ENCODE measurements around the gene KLHL28. TPM values are rescaled to one million over a fixed set of nuclear protein-coding genes. Genes with fewer than 3 reads are reported as not detected.

KLHL28 gene
- total RNA-seq, 1 donor from 2014 or later = 16.5 TPM

DNA sequence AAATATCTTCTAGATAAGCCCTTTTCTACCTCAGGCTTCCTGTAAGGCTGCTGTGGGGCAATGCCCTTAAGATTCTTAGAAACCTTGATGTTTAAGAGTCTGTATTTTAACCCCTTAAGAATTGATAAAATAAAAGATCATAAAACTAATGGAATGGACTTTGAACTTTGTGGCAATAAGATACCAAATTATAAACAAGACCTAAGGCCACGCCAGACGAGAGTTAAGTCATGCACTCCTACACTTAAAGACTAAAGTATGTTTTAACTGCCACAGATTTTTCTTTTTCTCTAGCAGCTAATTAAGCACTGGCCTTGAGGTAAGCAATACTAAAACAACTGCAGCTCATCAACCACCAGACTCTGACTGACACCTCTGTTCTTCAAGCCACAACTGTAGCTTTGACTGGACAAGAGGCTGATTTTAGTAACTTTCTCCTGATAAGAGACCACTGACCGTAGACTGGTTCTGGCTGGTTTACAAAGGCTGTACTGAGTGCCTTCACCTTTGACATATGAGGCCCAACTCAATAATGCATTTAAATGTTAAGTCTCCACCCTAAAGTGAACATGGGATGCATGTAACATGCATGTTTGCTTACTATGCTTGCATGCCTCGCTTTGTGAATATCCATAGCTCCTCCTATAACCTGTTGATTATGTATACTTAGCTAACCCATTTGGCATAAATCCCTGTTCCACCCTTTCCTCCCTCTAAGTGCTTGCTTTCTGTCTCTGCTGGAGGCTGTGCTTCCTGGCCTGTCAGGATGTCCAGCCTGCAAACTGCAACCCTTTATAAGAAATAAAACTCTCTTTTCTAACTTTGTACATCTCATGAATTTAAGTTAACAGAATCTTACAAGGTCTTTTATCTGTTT is 71.9 kb downstream of the KLHL28 start:
- DNase-seq (ENCODE audit: low spot score in 2 of 2, unreplicated experiment in 2 of 2) = no peak
- H3K9me3 Mint-ChIP-seq = peaks cover 14% of the 10 kb centered on the region
- no peaks in the 10 kb centered on the region for H3K27me3 Mint-ChIP-seq (ENCODE audit: low read depth)
- no peaks in the 10 kb centered on the region for H3K4me1 Mint-ChIP-seq
- TF ChIP-seq, protein P1, sequence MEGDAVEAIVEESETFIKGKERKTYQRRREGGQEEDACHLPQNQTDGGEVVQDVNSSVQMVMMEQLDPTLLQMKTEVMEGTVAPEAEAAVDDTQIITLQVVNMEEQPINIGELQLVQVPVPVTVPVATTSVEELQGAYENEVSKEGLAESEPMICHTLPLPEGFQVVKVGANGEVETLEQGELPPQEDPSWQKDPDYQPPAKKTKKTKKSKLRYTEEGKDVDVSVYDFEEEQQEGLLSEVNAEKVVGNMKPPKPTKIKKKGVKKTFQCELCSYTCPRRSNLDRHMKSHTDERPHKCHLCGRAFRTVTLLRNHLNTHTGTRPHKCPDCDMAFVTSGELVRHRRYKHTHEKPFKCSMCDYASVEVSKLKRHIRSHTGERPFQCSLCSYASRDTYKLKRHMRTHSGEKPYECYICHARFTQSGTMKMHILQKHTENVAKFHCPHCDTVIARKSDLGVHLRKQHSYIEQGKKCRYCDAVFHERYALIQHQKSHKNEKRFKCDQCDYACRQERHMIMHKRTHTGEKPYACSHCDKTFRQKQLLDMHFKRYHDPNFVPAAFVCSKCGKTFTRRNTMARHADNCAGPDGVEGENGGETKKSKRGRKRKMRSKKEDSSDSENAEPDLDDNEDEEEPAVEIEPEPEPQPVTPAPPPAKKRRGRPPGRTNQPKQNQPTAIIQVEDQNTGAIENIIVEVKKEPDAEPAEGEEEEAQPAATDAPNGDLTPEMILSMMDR (IDR thresholded peaks at IDR 0.05; ENCODE audit: unreplicated experiment) = no peak
- no peak overlapping the region for H3K27ac Mint-ChIP-seq
- no peaks in the 10 kb centered on the region for H3K36me3 Mint-ChIP-seq
- no peak overlapping the region for H3K4me3 Mint-ChIP-seq

DNA sequence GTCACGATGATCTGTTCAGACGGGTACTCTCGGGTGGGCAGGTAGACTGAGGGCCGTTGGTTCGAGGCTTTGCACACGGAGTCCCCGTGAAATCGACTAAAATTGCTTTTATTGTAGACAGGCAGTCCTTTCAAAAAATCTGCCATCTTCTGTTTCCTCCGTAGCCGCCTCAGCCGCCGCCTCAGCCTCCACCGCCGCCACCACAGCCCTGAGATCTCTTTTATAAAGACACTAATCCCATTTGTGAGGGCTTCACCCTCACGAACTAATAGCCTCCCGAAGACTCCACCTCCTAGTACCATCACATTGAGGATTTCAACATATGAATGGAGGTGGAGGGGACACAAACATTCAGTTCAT is 74.2 kb downstream of the KLHL28 start:
- DNase-seq (ENCODE audit: low spot score in 2 of 2, unreplicated experiment in 2 of 2) = no peak
- Mint-ChIP-seq H3K4me1 (no peaks in the 10 kb centered on the region), H3K27ac (no peak overlapping the region), H3K27me3 (ENCODE audit: low read depth) (no peaks in the 10 kb centered on the region), H3K4me3 (no peak overlapping the region), H3K36me3 (peaks cover 2% of the 10 kb centered on the region), H3K9me3 (peaks cover 34% of the 10 kb centered on the region)
- TF ChIP-seq, protein P1 (IDR thresholded peaks at IDR 0.05; ENCODE audit: unreplicated experiment) = no peak

DNA sequence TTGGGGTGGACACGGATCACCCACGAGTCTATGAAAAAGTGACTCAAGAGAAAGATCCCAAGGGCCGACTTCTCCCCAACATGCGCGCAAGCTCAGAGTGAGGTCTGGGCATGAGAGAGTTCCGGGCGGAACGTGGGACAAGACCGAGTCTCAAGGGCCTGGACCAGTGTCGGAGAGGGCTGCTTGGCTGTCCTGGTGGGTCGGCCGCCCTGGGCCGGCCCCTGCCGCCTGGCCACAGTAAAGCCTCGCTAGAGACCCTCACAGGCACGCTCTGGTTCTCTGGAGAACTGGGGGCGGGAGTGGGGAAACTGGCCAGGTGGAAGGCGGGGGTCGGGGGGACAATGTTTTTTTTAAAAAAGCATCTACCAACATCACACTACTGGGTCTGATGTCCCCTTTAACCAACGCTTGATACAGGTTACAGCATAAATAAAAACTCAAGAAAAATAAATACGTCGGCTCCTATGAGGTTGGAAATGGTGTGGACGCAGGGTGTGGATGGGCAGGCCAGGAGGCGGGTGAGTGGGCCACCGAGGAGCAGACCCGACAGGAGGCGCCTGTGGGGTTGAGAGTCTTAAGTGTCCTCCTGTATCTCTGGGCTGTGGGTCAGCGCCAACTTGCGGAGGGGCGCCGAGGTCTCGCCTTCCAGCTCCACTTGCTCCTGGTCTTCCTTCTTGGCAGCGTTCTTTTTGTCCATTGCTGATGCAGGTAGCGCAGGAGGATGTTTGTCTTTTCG is 74.7 kb downstream of the KLHL28 start:
- no peaks in the 10 kb centered on the region for H3K27me3 Mint-ChIP-seq (ENCODE audit: low read depth)

DNA sequence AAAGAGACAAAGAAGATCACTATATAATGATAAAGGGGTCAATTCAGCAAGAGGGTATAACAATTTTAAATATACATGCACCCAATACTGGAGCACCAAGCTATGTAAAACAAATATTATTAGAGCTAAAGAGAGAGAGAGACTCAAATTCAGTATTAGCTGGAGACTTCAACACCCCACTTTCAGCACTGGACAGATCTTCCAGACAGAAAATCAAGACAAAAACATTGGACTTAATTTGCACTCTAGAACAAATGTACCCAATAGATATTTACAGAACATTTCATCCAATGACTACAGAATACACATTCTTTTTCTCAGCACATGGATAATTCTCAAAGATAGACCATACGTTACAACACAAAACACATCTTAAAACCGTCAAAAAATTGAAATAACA is 81.0 kb downstream of the KLHL28 start:
- Mint-ChIP-seq H3K27ac (no peak overlapping the region), H3K4me3 (no peak overlapping the region), H3K9me3 (peaks cover 43% of the 10 kb centered on the region), H3K27me3 (ENCODE audit: low read depth) (peaks cover 8% of the 10 kb centered on the region), H3K36me3 (peaks cover 4% of the 10 kb centered on the region), H3K4me1 (no peaks in the 10 kb centered on the region)
- DNase-seq (ENCODE audit: low spot score in 2 of 2, unreplicated experiment in 2 of 2) = no peak
- TF ChIP-seq, protein P1 (IDR thresholded peaks at IDR 0.05; ENCODE audit: unreplicated experiment) = no peak

More for the DNA sequence above, 74.7 kb downstream of the KLHL28 start:
- no peak overlapping the region for H3K4me3 Mint-ChIP-seq
- peaks cover 37% of the 10 kb centered on the region for H3K9me3 Mint-ChIP-seq
- TF ChIP-seq, protein P1 (IDR thresholded peaks at IDR 0.05; ENCODE audit: unreplicated experiment) = no peak
- no peak for DNase-seq (ENCODE audit: low spot score in 2 of 2, unreplicated experiment in 2 of 2)
- H3K27ac Mint-ChIP-seq = no peak overlapping the region
- H3K36me3 Mint-ChIP-seq = peaks cover 4% of the 10 kb centered on the region
- H3K4me1 Mint-ChIP-seq = no peaks in the 10 kb centered on the region

Other genes starting within 250 kb of the KLHL28 start
- 19.7 to 27.3 TPM (median 21.3 TPM) in 3 replicates for gene TOGARAM1, start 243 bp upstream of the KLHL28 start, total RNA-seq
- 73.5 to 82.4 TPM (median 76.1 TPM) in 3 replicates for gene PRPF39, start 122.2 kb upstream of the KLHL28 start, total RNA-seq
- gene FKBP3, start 172.5 kb upstream of the KLHL28 start, total RNA-seq = 67.9 to 74.3 TPM (median 73.4 TPM) in 3 replicates
- 7.5 to 9.9 TPM (median 8.0 TPM) in 3 replicates for gene FANCM, start 174.0 kb upstream of the KLHL28 start, total RNA-seq